Suppressor macrophage (primary cell): Measurements from ENCODE around the gene STARD3.

Experiments used
- DNase-seq, 4 experiments: peaks; one replicate each; pipeline ENCODE4 v3.0.0-alpha.2; 2020 to 2022

STARD3 gene

GRCh38 chr17:39621523-39622379 is 15.2 kb upstream of the STARD3 start:
- peak; percentile 84 to 96 (median 88) for DNase-seq

- DNase-seq = no peak
These were observed 14.5 kb upstream of the STARD3 start for GRCh38 chr17:39622380-39623006.

- DNase-seq = peak; percentile 85 to 94 (median 92)
These were observed 13.5 kb upstream of the STARD3 start for GRCh38 chr17:39623356-39623950.

- no peak for DNase-seq
These were observed 12.6 kb upstream of the STARD3 start for GRCh38 chr17:39624313-39624712.

GRCh38 chr17:39625198-39625785 is 11.7 kb upstream of the STARD3 start:
- no peak for DNase-seq

GRCh38 chr17:39626171-39627046 is 10.5 kb upstream of the STARD3 start, which contains the start of gene PPP1R1B:
PPP1R1B (plus strand) TSS chr17:39626952; CDS start chr17:39627393, 441 bp downstream.
- DNase-seq = peak in 1 of 4 experiments; percentile 17

- DNase-seq = no peak
These were observed 9.8 kb upstream of the STARD3 start for GRCh38 chr17:39627047-39627711.

GRCh38 chr17:39627712-39628516 is 9.0 kb upstream of the STARD3 start:
- no peak for DNase-seq

- DNase-seq = no peak
These were observed 8.1 kb upstream of the STARD3 start for GRCh38 chr17:39628655-39629493.

- no peak for DNase-seq
These were observed 7.5 kb upstream of the STARD3 start for GRCh38 chr17:39629494-39629880.

- DNase-seq = peak; percentile 60 to 78 (median 76)
These were observed 7.0 kb upstream of the STARD3 start for GRCh38 chr17:39629898-39630297.

- no peak for DNase-seq
These were observed 5.5 kb upstream of the STARD3 start for GRCh38 chr17:39631403-39631802.

GRCh38 chr17:39632153-39632941 is 4.6 kb upstream of the STARD3 start:
- DNase-seq = no peak

- DNase-seq = no peak
These were observed 3.3 kb upstream of the STARD3 start for GRCh38 chr17:39633570-39634183.

GRCh38 chr17:39634384-39634871 is 2.5 kb upstream of the STARD3 start:
- peak; percentile 54 to 79 (median 60) for DNase-seq

GRCh38 chr17:39635614-39636176 is 1.2 kb upstream of the STARD3 start:
- peak in 2 of 4 experiments; percentile 23 to 40 for DNase-seq

GRCh38 chr17:39636587-39636926 is 387 bp upstream of the STARD3 start:
- no peak for DNase-seq

GRCh38 chr17:39638317-39638716 is 1.4 kb downstream of the STARD3 start:
- DNase-seq = no peak
